GM12878 (cell line): ENCODE measurements around the gene PLET1. TPM values are rescaled to one million over a fixed set of nuclear protein-coding genes. Genes with fewer than 3 reads are reported as not detected.

ENCODE experiments used
- ATAC-seq: fragments of 200-7000 bp; cut with Tn5 transposase; 3 replicates; pipeline ENCODE4 v1.9.1; 2020; ENCODE audit warnings: mild to moderate bottlenecking, moderate library complexity
- BruUV-seq: library from RNA; stranded (reverse); fragments of 400-500 nt; replicated peaks from 2 replicates; lab custom pipeline; 2021; lab: Mats Ljungman, UMichigan
- CTCF ChIA-PET: fragments of 300-600 bp; sonication (Branson Sonifier 250); formaldehyde crosslinking; extraction: SDS; loops from one replicate; lab custom pipeline; 2021; ENCODE audit warnings: inconsistent platforms; lab: Yijun Ruan, JAX
- POLR2A ChIA-PET: fragments of 350-600 bp; formaldehyde crosslinking; extraction: SDS; loops from one replicate; lab custom pipeline; 2021; ENCODE audit warnings: inconsistent platforms; lab: Charles Lee
- RAD21 ChIA-PET: fragments of 300-600 bp; sonication (Branson Sonifier 250); formaldehyde crosslinking; loops from one replicate; lab custom pipeline; 2023; ENCODE audit warnings: antibody characterized with exemption; ENCODE audit not compliant: unreplicated experiment; lab: Charles Lee
- SMC1A ChIA-PET: fragments of 300-600 bp; sonication (Branson Sonifier 250); formaldehyde crosslinking; loops from one replicate; lab custom pipeline; 2023; ENCODE audit not compliant: unreplicated experiment, uncharacterized antibody; lab: Charles Lee
- DNase-seq: peaks from one replicate; pipeline ENCODE4 v3.0.0-alpha.2; 2011; ENCODE audit warnings: low read depth, low spot score
- FAIRE-seq: peaks from 3 replicates; lab custom pipeline; 2011; peaks lifted over from hg19 to GRCh38; lab: Jason Lieb, UNC
- H2AFZ ChIP-seq: 2 replicates; pipeline ENCODE4 v1.6.0; 2011; ENCODE audit warnings: low read depth, low read length, control low read depth; ENCODE audit not compliant: control insufficient read depth
- H3K27ac ChIP-seq: 2 replicates; pipeline ENCODE4 v1.5.1; 2011; ENCODE audit warnings: control low read depth; ENCODE audit not compliant: control insufficient read depth, insufficient read depth
- H3K27me3 ChIP-seq, 2 experiments: replicated peaks in 1 of 2; 2 replicates each; pipeline versions ENCODE4 v1.6.0 to v1.6.1; 2011; ENCODE audit warnings: low read length in 1 of 2; ENCODE audit not compliant: control insufficient read depth in 2 of 2, insufficient read depth in 2 of 2
- H3K36me3 ChIP-seq, 2 experiments: 2 replicates each; pipeline ENCODE4 v1.5.1; 2011; ENCODE audit warnings: low read length in 1 of 2; ENCODE audit not compliant: control insufficient read depth in 2 of 2, insufficient read depth in 2 of 2
- H3K4me1 ChIP-seq: 2 replicates; pipeline ENCODE4 v1.6.1; 2011; ENCODE audit warnings: mild to moderate bottlenecking, low read length, moderate library complexity, mixed read lengths; ENCODE audit not compliant: control insufficient read depth, insufficient read depth
- H3K4me2 ChIP-seq: 2 replicates; pipeline ENCODE4 v1.6.0; 2011; ENCODE audit warnings: control low read depth; ENCODE audit not compliant: control insufficient read depth, insufficient read depth
- H3K4me3 ChIP-seq: fragments of 200-600 bp; sonication (generic); 2 replicates; pipeline ENCODE4 v1.5.1; 2016
- H3K79me2 ChIP-seq: 2 replicates; pipeline ENCODE4 v1.6.0; 2011; ENCODE audit warnings: low read length; ENCODE audit not compliant: control insufficient read depth, insufficient read depth
- H3K9ac ChIP-seq: 2 replicates; pipeline ENCODE4 v1.8.0; 2011; ENCODE audit warnings: low read length, control low read depth, mixed read lengths; ENCODE audit not compliant: control insufficient read depth, insufficient read depth
- H3K9me3 ChIP-seq: replicated peaks from 3 replicates; pipeline ENCODE4 v1.5.1; 2011; ENCODE audit warnings: mild to moderate bottlenecking, low read length; ENCODE audit not compliant: control insufficient read depth, insufficient read depth
- H4K20me1 ChIP-seq: 2 replicates; pipeline ENCODE4 v1.6.0; 2011; ENCODE audit not compliant: control insufficient read depth, insufficient read depth
- BHLHE40 ChIP-seq, 2 experiments: fragments of 450-650 bp in 1 of 2; IDR thresholded peaks; 2 replicates each; pipeline ENCODE4 v1.6.1; 2011 to 2017; ENCODE audit warnings: low read depth in 2 of 2, borderline replicate concordance in 1 of 2, improper control_type of control experiment in 1 of 2, low read length in 1 of 2, mild to moderate bottlenecking in 1 of 2
- IRF4 ChIP-seq: IDR thresholded peaks from 2 replicates; pipeline ENCODE4 v1.6.1; 2011; ENCODE audit warnings: low read depth, low read length
- MYC ChIP-seq: IDR thresholded peaks from 2 replicates; pipeline ENCODE4 v1.6.1; 2011; ENCODE audit warnings: mild to moderate bottlenecking, low read length, moderate library complexity, inconsistent platforms; ENCODE audit not compliant: insufficient read depth, insufficient replicate concordance, insufficient read length, severe bottlenecking
- RB1 ChIP-seq: fragments of 450-650 bp; formaldehyde crosslinking; IDR thresholded peaks from 2 replicates; pipeline ENCODE4 v1.6.1; 2017; ENCODE audit warnings: mild to moderate bottlenecking, borderline replicate concordance
- SIN3A ChIP-seq: IDR thresholded peaks from 2 replicates; pipeline ENCODE4 v1.6.1; 2012; ENCODE audit warnings: low read depth, low read length, improper control_type of control experiment
- SUPT20H ChIP-seq: IDR thresholded peaks from 2 replicates; pipeline ENCODE4 v1.6.1; 2011; ENCODE audit warnings: low read depth, mild to moderate bottlenecking, low read length, moderate library complexity, borderline replicate concordance; ENCODE audit not compliant: control insufficient read depth
- ZBTB33 ChIP-seq: fragments of 450-650 bp; IDR thresholded peaks from 2 replicates; pipeline ENCODE4 v1.6.1; 2017; ENCODE audit warnings: mild to moderate bottlenecking
- ZBTB40 ChIP-seq: fragments of 450-650 bp; IDR thresholded peaks from 2 replicates; pipeline ENCODE4 v1.6.1; 2016; ENCODE audit warnings: mild to moderate bottlenecking, moderate library complexity, borderline replicate concordance
- WGBS: methylation state at CpG from one replicate; pipeline ENCODE4 v1.1.6; 2016; ENCODE audit warnings: low lambda C conversion rate; ENCODE audit not compliant: insufficient replicate concordance, insufficient coverage; ENCODE audit errors: missing lambda C conversion rate; 5-methylcytosine and 5-hydroxymethylcytosine counted together
- in situ Hi-C: fragments of 300-500 bp; cut with MboI; formaldehyde crosslinking; loops from 9 replicates; pipeline ENCODE4 v1.14.3; 2018; ENCODE audit warnings: mixed read lengths
- intact Hi-C: fragments of 100-400 bp; cut with micrococcal nuclease; formaldehyde crosslinking; loops from one replicate; pipeline ENCODE4 v1.14.2; 2022; ENCODE audit not compliant: unreplicated experiment
- polyA plus RNA-seq, 11 experiments: library from polyadenylated mRNA; depleted of rRNA in 4 of 11; unstranded in 6 of 11; stranded (reverse) in 5 of 11; fragments of >200 nt; fragmentation: Nextera tagmentation in 4 of 11; fragmentation: Illumina TruSeq in 1 of 11; extraction: Ambion mirVana in 4 of 11; extraction: Trizol in 1 of 11; gene quantifications; 1 replicate in 1 of 11; 2 replicates in 10 of 11; pipeline versions ENCODE4 v1.2.1 to v1.2.3, GENCODE V29; 2011 to 2016; ENCODE audit warnings: inconsistent platforms in 2 of 11, missing spikeins in 2 of 11, low read depth in 1 of 11
- total RNA-seq, 4 experiments: library from RNA; depleted of rRNA in 3 of 4; stranded (reverse); fragments of >200 nt in 3 of 4; fragmentation: Illumina TruSeq in 1 of 4; extraction: Trizol in 1 of 4; gene quantifications; 2 replicates each; pipeline versions ENCODE4 v1.2.1 to v1.2.3, GENCODE V29; 2013 to 2021
- TF ChIP-seq, protein P1 (sequence below): IDR thresholded peaks from 2 replicates; pipeline ENCODE4 v1.6.1; 2012; ENCODE audit warnings: low read length, inconsistent platforms

The PLET1 gene
- total and polyA plus RNA-seq, 10 of the 15 experiments (the other 5 are each of a cell fraction or from before 2014, with no cell fraction given), result not detected

DNA sequence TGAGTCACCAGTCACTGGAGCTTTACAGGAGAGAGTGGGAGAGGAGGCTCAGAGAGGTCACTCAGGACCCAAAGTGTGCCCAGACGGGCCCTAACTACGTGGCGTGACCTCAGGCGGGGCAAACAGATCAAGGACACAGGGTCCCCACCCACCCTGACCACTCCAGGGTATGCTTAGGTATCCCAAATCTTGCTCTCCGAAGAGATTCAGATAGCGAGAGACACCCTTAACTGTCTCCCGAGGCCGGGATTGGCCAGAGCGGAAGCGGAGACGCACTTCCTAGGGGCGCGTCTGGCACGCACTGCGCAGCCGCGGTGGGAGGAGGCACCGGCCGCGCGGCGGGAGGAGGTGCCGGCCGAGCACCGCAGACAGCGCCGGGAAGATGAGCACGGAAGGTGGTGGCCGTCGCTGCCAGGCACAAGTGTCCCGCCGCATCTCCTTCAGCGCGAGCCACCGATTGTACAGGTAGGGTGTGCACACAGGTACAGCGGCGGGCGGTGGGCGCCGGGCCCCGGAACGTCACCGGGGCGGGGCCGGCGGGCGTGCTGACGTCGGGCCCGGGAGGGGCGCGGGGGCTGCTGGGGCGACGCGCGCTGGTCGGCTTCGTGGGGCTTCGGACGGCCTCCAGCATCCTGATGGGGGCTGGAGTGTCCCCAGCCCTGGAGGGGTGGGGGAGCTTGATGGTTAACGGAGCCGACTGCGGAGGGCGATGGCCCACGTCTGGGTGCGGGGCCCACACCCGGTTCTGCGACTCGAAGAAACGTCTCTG is 34.4 kb downstream of the PLET1 start, which contains the start of gene PTS:
Gene PTS, plus strand, starts transcription at position 367 of the 769 bp plus-strand sequence. Its CDS starts 16 bp downstream, at position 383.
- H3K4me2 ChIP-seq, result peak within 1 kb of the TSS; percentile 95
- no peaks in the 10 kb centered on the region for H4K20me1 ChIP-seq
- peaks cover 7% of the 10 kb centered on the region for H3K4me1 ChIP-seq
- WGBS, result under 1% methylated on average over 68 of the region's 70 CpGs
- peak; percentile 64 for DNase-seq
- POLR2A ChIA-PET, result interaction anchor here (0.6 to 1.1 kb wide), 3 partner anchors 49 to 140 kb away, joined by 3 to 4 read pairs (median 3); partner anchors contain the start of genes SDHD and TIMM8B
- H3K36me3 ChIP-seq, result no peaks in the 10 kb centered on the region; a peak in 3 of 4 replicates
- H3K27me3 ChIP-seq, result no peaks in the 10 kb centered on the region
- RAD21 ChIA-PET, result interaction anchor here (1.2 kb wide), 1 partner anchor 54 kb away, joined by 4 read pairs; no protein-coding TSS in a partner anchor
- in situ Hi-C loops (loop anchor here (5.0 to 10.0 kb wide), 2 partner anchors 356 to 1059 kb away; no protein-coding TSS in a partner anchor), intact Hi-C loops (loop anchor here (10.0 kb wide), 2 partner anchors 351 to 569 kb away; partner anchors contain the start of genes ALG9, CFAP68 and FDXACB1)
- H3K79me2 ChIP-seq, result peaks cover 21% of the 10 kb centered on the region
- H3K4me3 ChIP-seq, result peak within 1 kb of the TSS; percentile 98
- ATAC-seq, result peak; percentile 96
- H3K9ac ChIP-seq, result peak within 1 kb of the TSS; percentile 97
- peak; percentile 78 for FAIRE-seq
- BruUV-seq, result no TSS peak
- peak within 1 kb of the TSS; percentile 95 for H3K27ac ChIP-seq
- SMC1A ChIA-PET, result interaction anchor here (1.1 to 13.1 kb wide), 4 partner anchors 18 to 354 kb away, joined by 3 to 161 read pairs (median 3); no protein-coding TSS in a partner anchor
- H3K9me3 ChIP-seq, result no peaks in the 10 kb centered on the region
- CTCF ChIA-PET, result interaction anchor here (1.7 to 16.3 kb wide), 2 partner anchors 56 to 113 kb away, joined by 7 to 314 read pairs; no protein-coding TSS in a partner anchor
- H2AFZ ChIP-seq, result peak within 1 kb of the TSS; percentile 83
- TF ChIP-seq MYC, result peak; percentile 58
- TF ChIP-seq SIN3A, result peak; percentile 56; the same call in 1 of the 2 replicates
- TF ChIP-seq IRF4, result no peak
- peak; percentile 31 to 75; a peak in 3 of 4 replicates for TF ChIP-seq BHLHE40 (IDR thresholded peaks at IDR 0.05; ENCODE audit: borderline replicate concordance in 1 of 2, low read depth in 2 of 2, low read length in 1 of 2)
- no peak; the same call in 1 of the 2 replicates for TF ChIP-seq ZBTB40
- no peak for TF ChIP-seq ZBTB33
- TF ChIP-seq SUPT20H, result no peak
- TF ChIP-seq, protein P1, sequence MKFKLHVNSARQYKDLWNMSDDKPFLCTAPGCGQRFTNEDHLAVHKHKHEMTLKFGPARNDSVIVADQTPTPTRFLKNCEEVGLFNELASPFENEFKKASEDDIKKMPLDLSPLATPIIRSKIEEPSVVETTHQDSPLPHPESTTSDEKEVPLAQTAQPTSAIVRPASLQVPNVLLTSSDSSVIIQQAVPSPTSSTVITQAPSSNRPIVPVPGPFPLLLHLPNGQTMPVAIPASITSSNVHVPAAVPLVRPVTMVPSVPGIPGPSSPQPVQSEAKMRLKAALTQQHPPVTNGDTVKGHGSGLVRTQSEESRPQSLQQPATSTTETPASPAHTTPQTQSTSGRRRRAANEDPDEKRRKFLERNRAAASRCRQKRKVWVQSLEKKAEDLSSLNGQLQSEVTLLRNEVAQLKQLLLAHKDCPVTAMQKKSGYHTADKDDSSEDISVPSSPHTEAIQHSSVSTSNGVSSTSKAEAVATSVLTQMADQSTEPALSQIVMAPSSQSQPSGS, result no peak
- peak; percentile 83; the same call in 1 of the 2 replicates for TF ChIP-seq RB1
